H9 (cell line): ENCODE results near the gene SPTLC3. TPM values are rescaled to one million over a fixed set of nuclear protein-coding genes. Genes with fewer than 3 reads are reported as not detected.

ENCODE experiments used
- DNase-seq: peaks from one replicate; pipeline ENCODE4 v3.0.0-alpha.2; 2017
- H2AFZ ChIP-seq: one replicate; pipeline ENCODE4 v1.6.1; 2013; ENCODE audit warnings: mild to moderate bottlenecking, low read length, control low read depth, moderate library complexity
- H2AK5ac ChIP-seq: 2 replicates; pipeline ENCODE4 v1.6.1; 2013; ENCODE audit warnings: low read length, control low read depth, mixed read lengths; ENCODE audit not compliant: insufficient read length
- H2BK120ac ChIP-seq: one replicate; pipeline ENCODE4 v1.6.1; 2013; ENCODE audit warnings: low read depth, mild to moderate bottlenecking, low read length, control low read depth, inconsistent platforms; ENCODE audit not compliant: poor library complexity, severe bottlenecking
- H2BK12ac ChIP-seq: 2 replicates; pipeline ENCODE4 v1.6.1; 2013; ENCODE audit warnings: low read length, control low read depth, mixed read lengths, low read depth; ENCODE audit not compliant: insufficient read length
- H2BK15ac ChIP-seq: 2 replicates; pipeline ENCODE4 v1.6.1; 2013; ENCODE audit warnings: low read depth, low read length, control low read depth
- H2BK20ac ChIP-seq: one replicate; pipeline ENCODE4 v1.6.1; 2013; ENCODE audit warnings: low read depth, mild to moderate bottlenecking, low read length, control low read depth, inconsistent platforms; ENCODE audit not compliant: poor library complexity, severe bottlenecking
- H2BK5ac ChIP-seq: 2 replicates; pipeline ENCODE4 v1.6.1; 2013; ENCODE audit warnings: low read length, control low read depth, mixed read lengths; ENCODE audit not compliant: insufficient read length
- H3K14ac ChIP-seq: 2 replicates; pipeline ENCODE4 v1.6.1; 2013; ENCODE audit warnings: low read length, control low read depth; ENCODE audit not compliant: insufficient read depth
- H3K18ac ChIP-seq: 2 replicates; pipeline ENCODE4 v1.6.1; 2013; ENCODE audit warnings: low read depth, mild to moderate bottlenecking, mixed read lengths, low read length, control low read depth; ENCODE audit not compliant: insufficient read length
- H3K23ac ChIP-seq: 2 replicates; pipeline ENCODE4 v1.6.1; 2013; ENCODE audit warnings: low read length, control low read depth, mixed read lengths, low read depth; ENCODE audit not compliant: insufficient read length
- H3K23me2 ChIP-seq: 2 replicates; pipeline ENCODE4 v1.6.1; 2013; ENCODE audit warnings: low read depth, mild to moderate bottlenecking, mixed read lengths, low read length, control low read depth; ENCODE audit not compliant: insufficient read length, poor library complexity, severe bottlenecking
- H3K27ac ChIP-seq: 2 replicates; pipeline ENCODE4 v1.5.1; 2013; ENCODE audit warnings: low read length, control low read depth, mixed read lengths, low read depth; ENCODE audit not compliant: insufficient read length
- H3K27me3 ChIP-seq: 2 replicates; pipeline ENCODE4 v1.6.1; 2013; ENCODE audit warnings: low read length, control low read depth, inconsistent platforms; ENCODE audit not compliant: insufficient read depth
- H3K4ac ChIP-seq: 2 replicates; pipeline ENCODE4 v1.6.1; 2013; ENCODE audit warnings: low read depth, mild to moderate bottlenecking, control low read depth, inconsistent platforms, low read length, moderate library complexity
- H3K4me1 ChIP-seq: 2 replicates; pipeline ENCODE4 v1.6.1; 2013; ENCODE audit warnings: low read length, control low read depth, inconsistent platforms; ENCODE audit not compliant: insufficient read depth
- H3K4me2 ChIP-seq: 2 replicates; pipeline ENCODE4 v1.6.1; 2013; ENCODE audit warnings: low read length, control low read depth, mixed read lengths; ENCODE audit not compliant: insufficient read length, insufficient read depth
- H3K56ac ChIP-seq: 2 replicates; pipeline ENCODE4 v1.6.1; 2013; ENCODE audit warnings: low read depth, mild to moderate bottlenecking, mixed read lengths, low read length, control low read depth; ENCODE audit not compliant: insufficient read length
- H3K79me1 ChIP-seq: 2 replicates; pipeline ENCODE4 v1.6.1; 2013; ENCODE audit warnings: low read depth, mild to moderate bottlenecking, moderate library complexity, low read length, control low read depth, inconsistent platforms; ENCODE audit not compliant: insufficient read depth, poor library complexity, severe bottlenecking
- H3K79me2 ChIP-seq: 2 replicates; pipeline ENCODE4 v1.6.1; 2013; ENCODE audit warnings: low read length, control low read depth, inconsistent platforms; ENCODE audit not compliant: insufficient read depth
- H3K9ac ChIP-seq: 2 replicates; pipeline ENCODE4 v1.6.1; 2013; ENCODE audit warnings: low read length, control low read depth, mixed read lengths; ENCODE audit not compliant: insufficient read length; ENCODE audit errors: extremely low read depth
- H3K9me3 ChIP-seq: one replicate; pipeline ENCODE4 v1.6.1; 2013; ENCODE audit warnings: low read depth, low read length, inconsistent platforms; ENCODE audit not compliant: control insufficient read depth
- H3T11ph ChIP-seq: one replicate; pipeline ENCODE4 v1.6.1; 2013; ENCODE audit warnings: mild to moderate bottlenecking, low read length, control low read depth, inconsistent platforms
- H4K20me1 ChIP-seq: one replicate; pipeline ENCODE4 v1.6.1; 2013; ENCODE audit not compliant: control insufficient read depth, insufficient read length, insufficient read depth
- H4K5ac ChIP-seq: 2 replicates; pipeline ENCODE4 v1.6.1; 2013; ENCODE audit warnings: low read depth, mild to moderate bottlenecking, mixed read lengths, low read length, control low read depth; ENCODE audit not compliant: insufficient read length
- H4K8ac ChIP-seq: replicated peaks from 2 replicates; pipeline ENCODE4 v1.6.1; 2013; ENCODE audit warnings: low read length, control low read depth, mixed read lengths, low read depth; ENCODE audit not compliant: insufficient read length
- H4K91ac ChIP-seq: 2 replicates; pipeline ENCODE4 v1.6.1; 2013; ENCODE audit warnings: low read depth, mild to moderate bottlenecking, moderate library complexity, mixed read lengths, low read length, control low read depth; ENCODE audit not compliant: insufficient read length
- H3K27ac Mint-ChIP-seq, 3 experiments: 2 replicates in 2 of 3; 3 replicates in 1 of 3; pipeline ENCODE4 v1.8.0; 2020 to 2021; ENCODE audit warnings: mixed read lengths in 3 of 3, mild to moderate bottlenecking in 1 of 3, moderate library complexity in 1 of 3
- H3K27me3 Mint-ChIP-seq: 2 replicates; pipeline ENCODE4 v1.8.0; 2021; ENCODE audit warnings: low read depth, mild to moderate bottlenecking, moderate library complexity, mixed read lengths
- H3K36me3 Mint-ChIP-seq, 3 experiments: 2 replicates in 2 of 3; 3 replicates in 1 of 3; pipeline ENCODE4 v1.8.0; 2020 to 2021; ENCODE audit warnings: low read depth in 3 of 3, mixed read lengths in 3 of 3; ENCODE audit not compliant: insufficient read depth in 1 of 3
- H3K4me1 Mint-ChIP-seq, 2 experiments: 2 replicates each; pipeline ENCODE4 v1.8.0; 2020; ENCODE audit warnings: mixed read lengths in 2 of 2
- H3K4me3 Mint-ChIP-seq, 2 experiments: 2 replicates in 1 of 2; 3 replicates in 1 of 2; pipeline ENCODE4 v1.8.0; 2020 to 2021; ENCODE audit warnings: mild to moderate bottlenecking in 2 of 2, mixed read lengths in 2 of 2, moderate library complexity in 1 of 2
- H3K9me3 Mint-ChIP-seq, 2 experiments: 2 replicates in 1 of 2; 3 replicates in 1 of 2; pipeline ENCODE4 v1.8.0; 2020; ENCODE audit warnings: mild to moderate bottlenecking in 2 of 2, mixed read lengths in 2 of 2, moderate library complexity in 1 of 2
- WGBS: extraction: QIAGEN DNeasy Blood & Tissue Kit; methylation state at CpG from one replicate; pipeline ENCODE4 v1.1.7; 2013; ENCODE audit warnings: missing lambda C conversion rate, low lambda C conversion rate, mixed read lengths; ENCODE audit not compliant: insufficient read length; ENCODE audit errors: extremely low coverage; 5-methylcytosine and 5-hydroxymethylcytosine counted together
- total RNA-seq: library from RNA; stranded (reverse); gene quantifications from 2 replicates; pipeline ENCODE4 v1.2.1, GENCODE V29; 2021
- TF ChIP-seq, protein P1 (sequence below): fragments of 200-600 bp; sonication (generic); conservative IDR thresholded peaks from 3 replicates; pipeline ENCODE4 v1.8.0; 2021; ENCODE audit warnings: antibody characterized with exemption, mild to moderate bottlenecking

Gene SPTLC3
- total RNA-seq, 1 experiment from 2014 or later = 0.68 TPM

- no peak overlapping the region for H3K14ac ChIP-seq
- no peak overlapping the region for H2AK5ac ChIP-seq
- H3K4me1 Mint-ChIP-seq = peaks cover 24 to 30% of the 10 kb centered on the region in 2 experiments
- H4K20me1 ChIP-seq = no peaks in the 10 kb centered on the region
- H3K23me2 ChIP-seq = no peaks in the 10 kb centered on the region
- no peak overlapping the region for H4K8ac ChIP-seq
- no peak overlapping the region for H2BK5ac ChIP-seq
- H3K4me3 Mint-ChIP-seq = peak overlapping the region in 1 of 2 experiments; percentile 48; a peak in 3 of 5 replicates
- TF ChIP-seq, protein P1, sequence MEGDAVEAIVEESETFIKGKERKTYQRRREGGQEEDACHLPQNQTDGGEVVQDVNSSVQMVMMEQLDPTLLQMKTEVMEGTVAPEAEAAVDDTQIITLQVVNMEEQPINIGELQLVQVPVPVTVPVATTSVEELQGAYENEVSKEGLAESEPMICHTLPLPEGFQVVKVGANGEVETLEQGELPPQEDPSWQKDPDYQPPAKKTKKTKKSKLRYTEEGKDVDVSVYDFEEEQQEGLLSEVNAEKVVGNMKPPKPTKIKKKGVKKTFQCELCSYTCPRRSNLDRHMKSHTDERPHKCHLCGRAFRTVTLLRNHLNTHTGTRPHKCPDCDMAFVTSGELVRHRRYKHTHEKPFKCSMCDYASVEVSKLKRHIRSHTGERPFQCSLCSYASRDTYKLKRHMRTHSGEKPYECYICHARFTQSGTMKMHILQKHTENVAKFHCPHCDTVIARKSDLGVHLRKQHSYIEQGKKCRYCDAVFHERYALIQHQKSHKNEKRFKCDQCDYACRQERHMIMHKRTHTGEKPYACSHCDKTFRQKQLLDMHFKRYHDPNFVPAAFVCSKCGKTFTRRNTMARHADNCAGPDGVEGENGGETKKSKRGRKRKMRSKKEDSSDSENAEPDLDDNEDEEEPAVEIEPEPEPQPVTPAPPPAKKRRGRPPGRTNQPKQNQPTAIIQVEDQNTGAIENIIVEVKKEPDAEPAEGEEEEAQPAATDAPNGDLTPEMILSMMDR = no peak
- H3K18ac ChIP-seq = no peak overlapping the region
- H3K9me3 Mint-ChIP-seq = no peaks in the 10 kb centered on the region
- no peak overlapping the region for H2BK12ac ChIP-seq
- H3K27ac ChIP-seq = no peak overlapping the region
- no peaks in the 10 kb centered on the region for H3K36me3 Mint-ChIP-seq
- peaks cover 2% of the 10 kb centered on the region; the same call in 1 of the 2 replicates for H3K27me3 Mint-ChIP-seq
- H2BK15ac ChIP-seq = no peak overlapping the region
- peaks cover 10% of the 10 kb centered on the region; the same call in 1 of the 2 replicates for H3K4me1 ChIP-seq
- no peak overlapping the region for H3T11ph ChIP-seq
- H3K79me1 ChIP-seq = no peaks in the 10 kb centered on the region
- H4K91ac ChIP-seq = no peak overlapping the region
- H2BK120ac ChIP-seq = no peak overlapping the region
- no peak overlapping the region for H2AFZ ChIP-seq
- H3K27ac Mint-ChIP-seq = peak overlapping the region in 2 of 3 experiments; percentile 23 to 73; a peak in 3 of 7 replicates
- H3K56ac ChIP-seq = no peak overlapping the region
- H3K27me3 ChIP-seq = no peaks in the 10 kb centered on the region
- H3K79me2 ChIP-seq = no peaks in the 10 kb centered on the region
- no peaks in the 10 kb centered on the region for H3K9me3 ChIP-seq
- no peak overlapping the region for H3K4ac ChIP-seq
- DNase-seq = peak; percentile 46
- no peak overlapping the region for H4K5ac ChIP-seq
- no peak overlapping the region for H3K9ac ChIP-seq
- H3K4me2 ChIP-seq = no peak overlapping the region
- H2BK20ac ChIP-seq = no peak overlapping the region
- no CpG with 5 or more reads among the region's 7 CpGs for WGBS
- H3K23ac ChIP-seq = no peak overlapping the region
These were observed 50.8 kb downstream of the SPTLC3 start for GRCh38 chr20:13059398-13060136.
